ENCODE measurements around the gene LRRTM1. TPM values are rescaled to one million over a fixed set of nuclear protein-coding genes. Genes with fewer than 3 reads are reported as not detected.

LRRTM1 gene
- total and polyA plus RNA-seq, 9 donors = 0.27 to 1.7 (median 0.64) TPM

DNA sequence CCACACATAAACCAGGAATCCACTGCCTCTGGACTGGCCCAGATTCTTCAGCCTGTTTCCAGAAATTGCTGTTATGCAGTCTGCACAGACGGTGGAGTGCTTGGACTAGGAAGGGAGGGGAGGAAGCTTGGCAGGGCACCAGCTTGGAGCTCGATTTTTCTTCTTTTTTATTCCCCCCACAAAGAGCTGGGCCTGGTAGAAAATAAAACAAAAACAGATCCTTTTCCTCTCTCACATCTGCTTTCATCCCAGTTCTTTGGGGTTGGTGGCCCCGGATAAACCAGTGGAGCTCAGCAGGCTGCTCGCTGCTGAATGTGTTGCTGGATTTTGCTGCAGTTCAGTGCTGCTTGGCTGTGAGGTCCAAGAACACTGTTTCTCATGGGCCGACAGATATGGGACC is 16.0 kb downstream of the LRRTM1 start:
- no peak overlapping the region for H3K4me3 ChIP-seq (ENCODE audit: low read length)
- H3K36me3 ChIP-seq (ENCODE audit: control insufficient read depth, insufficient read depth, low read length) = no peaks in the 10 kb centered on the region
- no peaks in the 10 kb centered on the region for H3K4me1 ChIP-seq (ENCODE audit: control insufficient read depth, insufficient read depth, low read length)
- H3K27ac ChIP-seq (ENCODE audit: low read length) = no peak overlapping the region
- no peaks in the 10 kb centered on the region for H3K9me3 ChIP-seq (replicated peaks; ENCODE audit: control insufficient read depth, low read depth, low read length)
- H3K27me3 ChIP-seq (ENCODE audit: control insufficient read depth, insufficient read depth, low read length) = no peaks in the 10 kb centered on the region
- peak; percentile 72 for DNase-seq
- WGBS (ENCODE audit: insufficient coverage) = 20% methylated on average over 1 of the region's 5 CpGs

DNA sequence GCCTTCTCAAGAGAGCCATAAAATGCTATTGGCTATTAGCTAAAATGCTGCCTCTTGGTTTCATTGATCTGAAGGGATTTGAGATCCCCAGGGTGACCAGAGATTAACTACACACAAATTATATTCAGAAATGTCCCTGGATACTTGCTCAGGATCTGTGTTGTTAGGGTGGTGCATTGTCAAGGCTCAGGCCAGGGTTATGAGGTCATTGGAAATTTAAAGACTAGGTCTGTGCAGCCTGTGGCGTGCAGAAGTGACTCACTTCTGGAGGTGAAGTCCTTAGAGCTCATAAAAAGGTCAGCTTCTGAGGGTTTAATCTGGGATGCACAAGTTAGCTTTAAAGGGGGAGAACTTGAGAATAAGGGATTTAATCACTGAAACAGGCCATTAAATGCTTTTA is 23.5 kb downstream of the LRRTM1 start:
- no peaks in the 10 kb centered on the region for H3K9me3 ChIP-seq (replicated peaks; ENCODE audit: control insufficient read depth, low read depth, low read length)
- H3K4me1 ChIP-seq (ENCODE audit: control insufficient read depth, insufficient read depth, low read length) = no peaks in the 10 kb centered on the region
- H3K27ac ChIP-seq (ENCODE audit: low read length) = no peak overlapping the region
- DNase-seq = no peak
- 67% methylated on average over 1 of the region's 1 CpG for WGBS (ENCODE audit: insufficient coverage)
- no peaks in the 10 kb centered on the region for H3K36me3 ChIP-seq (ENCODE audit: control insufficient read depth, insufficient read depth, low read length)
- H3K27me3 ChIP-seq (ENCODE audit: control insufficient read depth, insufficient read depth, low read length) = no peaks in the 10 kb centered on the region
- no peak overlapping the region for H3K4me3 ChIP-seq (ENCODE audit: low read length)

DNA sequence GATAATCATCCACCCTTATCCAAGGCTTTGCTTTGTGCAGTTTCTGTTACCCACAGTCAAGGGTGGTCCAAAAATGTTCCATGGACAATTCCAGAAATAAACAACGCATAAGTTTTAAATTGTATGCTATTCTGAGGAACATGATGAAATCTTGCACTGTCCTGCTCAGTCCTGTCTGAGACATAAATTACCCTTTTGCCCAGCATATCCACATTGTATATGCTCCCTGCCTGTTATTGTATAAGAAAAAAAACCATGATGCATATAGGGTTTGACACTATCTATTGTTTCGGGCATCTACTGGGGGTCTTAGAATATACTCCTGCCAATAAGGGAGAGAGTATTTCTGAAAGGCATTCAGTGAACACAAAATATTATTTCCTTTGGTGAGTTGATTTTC is 24.0 kb downstream of the LRRTM1 start:
- Histone ChIP-seq H3K27ac (ENCODE audit: low read length) (no peak overlapping the region), H3K9me3 (replicated peaks; ENCODE audit: control insufficient read depth, low read depth, low read length) (no peaks in the 10 kb centered on the region), H3K27me3 (ENCODE audit: control insufficient read depth, insufficient read depth, low read length) (no peaks in the 10 kb centered on the region), H3K4me1 (ENCODE audit: control insufficient read depth, insufficient read depth, low read length) (no peaks in the 10 kb centered on the region), H3K4me3 (ENCODE audit: low read length) (no peak overlapping the region), H3K36me3 (ENCODE audit: control insufficient read depth, insufficient read depth, low read length) (no peaks in the 10 kb centered on the region)
- DNase-seq = no peak
- WGBS (ENCODE audit: insufficient coverage) = no CpG with 5 or more reads among the region's 2 CpGs

DNA sequence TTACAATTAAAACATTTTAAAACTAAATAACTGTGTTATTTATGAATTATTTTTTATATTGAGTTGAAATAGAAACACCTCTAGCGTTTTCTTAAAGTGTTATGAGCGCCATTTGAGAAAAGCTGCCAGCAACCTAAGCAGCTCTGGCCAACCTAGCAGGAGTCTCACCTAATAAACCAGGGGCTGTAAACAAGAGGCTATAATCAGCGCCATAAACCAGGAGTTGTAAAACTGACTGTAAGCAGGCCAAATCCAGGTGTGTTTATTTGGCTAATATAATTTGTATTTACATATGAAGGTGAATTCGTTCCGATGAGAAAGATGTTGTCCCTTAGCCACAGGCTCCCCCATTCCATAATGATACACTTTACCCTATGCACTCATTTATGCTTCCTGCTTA is 34.7 kb downstream of the LRRTM1 start:
- H3K27ac ChIP-seq (ENCODE audit: low read length) = no peak overlapping the region
- 50% methylated on average over 1 of the region's 5 CpGs for WGBS (ENCODE audit: insufficient coverage)
- no peaks in the 10 kb centered on the region for H3K27me3 ChIP-seq (ENCODE audit: control insufficient read depth, insufficient read depth, low read length)
- no peaks in the 10 kb centered on the region for H3K9me3 ChIP-seq (replicated peaks; ENCODE audit: control insufficient read depth, low read depth, low read length)
- no peaks in the 10 kb centered on the region for H3K36me3 ChIP-seq (ENCODE audit: control insufficient read depth, insufficient read depth, low read length)
- no peak for DNase-seq
- H3K4me3 ChIP-seq (ENCODE audit: low read length) = no peak overlapping the region
- no peaks in the 10 kb centered on the region for H3K4me1 ChIP-seq (ENCODE audit: control insufficient read depth, insufficient read depth, low read length)

- Histone ChIP-seq H3K27me3 (ENCODE audit: control insufficient read depth, insufficient read depth, low read length) (no peaks in the 10 kb centered on the region), H3K9me3 (replicated peaks; ENCODE audit: control insufficient read depth, low read depth, low read length) (no peaks in the 10 kb centered on the region), H3K36me3 (ENCODE audit: control insufficient read depth, insufficient read depth, low read length) (no peaks in the 10 kb centered on the region), H3K4me1 (ENCODE audit: control insufficient read depth, insufficient read depth, low read length) (no peaks in the 10 kb centered on the region), H3K4me3 (ENCODE audit: low read length) (no peak overlapping the region), H3K27ac (ENCODE audit: low read length) (no peak overlapping the region)
- DNase-seq = no peak
- WGBS (ENCODE audit: insufficient coverage) = 79% methylated on average over 2 of the region's 6 CpGs
Observed at GRCh38 chr2:80266231-80266630, 38.3 kb downstream of the LRRTM1 start.

DNA sequence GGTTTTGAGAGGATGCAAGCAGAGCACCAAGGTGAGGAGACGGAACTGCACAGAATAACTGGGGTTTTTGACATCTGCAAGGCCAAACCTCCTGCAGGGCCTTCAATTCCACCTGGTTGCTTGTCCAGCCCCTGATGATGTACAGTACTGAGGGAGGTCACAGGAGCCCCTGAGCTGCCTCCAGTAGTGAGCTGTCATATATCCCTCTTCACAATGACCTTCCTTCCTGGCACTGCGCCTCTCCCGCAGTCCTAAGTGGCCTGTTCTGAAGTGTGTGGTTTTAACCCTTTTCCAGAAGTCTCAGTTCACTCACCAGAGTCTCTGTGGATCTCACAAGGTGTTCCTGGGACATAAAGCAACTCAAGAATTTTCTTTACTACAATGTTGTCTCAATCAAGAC is 45.3 kb downstream of the LRRTM1 start:
- Histone ChIP-seq H3K9me3 (replicated peaks; ENCODE audit: control insufficient read depth, low read depth, low read length) (no peaks in the 10 kb centered on the region), H3K27me3 (ENCODE audit: control insufficient read depth, insufficient read depth, low read length) (no peaks in the 10 kb centered on the region), H3K36me3 (ENCODE audit: control insufficient read depth, insufficient read depth, low read length) (no peaks in the 10 kb centered on the region), H3K4me3 (ENCODE audit: low read length) (no peak overlapping the region), H3K27ac (ENCODE audit: low read length) (no peak overlapping the region), H3K4me1 (ENCODE audit: control insufficient read depth, insufficient read depth, low read length) (no peaks in the 10 kb centered on the region)
- WGBS (ENCODE audit: insufficient coverage) = 67% methylated on average over 2 of the region's 3 CpGs
- DNase-seq = no peak

DNA sequence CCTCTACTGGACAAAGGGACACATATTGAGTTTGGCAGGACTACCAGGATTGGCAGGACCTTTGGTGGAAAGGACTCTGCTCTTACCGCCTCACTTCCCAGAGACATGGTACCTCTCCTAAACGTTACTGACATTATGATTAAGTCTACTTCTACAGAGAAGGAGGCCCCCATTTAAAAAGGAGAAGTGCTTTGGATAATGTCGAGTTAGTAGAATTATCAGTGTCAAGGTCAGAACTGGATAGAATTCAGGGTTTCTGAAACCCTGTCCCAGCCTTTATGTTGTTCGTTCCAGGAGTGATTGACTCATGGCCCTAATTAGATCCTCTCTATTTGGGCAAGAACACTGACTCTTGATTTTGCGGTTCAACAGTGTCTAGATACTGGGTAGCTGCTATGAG is 45.8 kb downstream of the LRRTM1 start:
- H3K4me1 ChIP-seq (ENCODE audit: control insufficient read depth, insufficient read depth, low read length) = no peaks in the 10 kb centered on the region
- no peaks in the 10 kb centered on the region for H3K27me3 ChIP-seq (ENCODE audit: control insufficient read depth, insufficient read depth, low read length)
- WGBS (ENCODE audit: insufficient coverage) = 80% methylated on average over 1 of the region's 5 CpGs
- H3K36me3 ChIP-seq (ENCODE audit: control insufficient read depth, insufficient read depth, low read length) = no peaks in the 10 kb centered on the region
- no peak for DNase-seq
- no peaks in the 10 kb centered on the region for H3K9me3 ChIP-seq (replicated peaks; ENCODE audit: control insufficient read depth, low read depth, low read length)
- H3K4me3 ChIP-seq (ENCODE audit: low read length) = no peak overlapping the region
- no peak overlapping the region for H3K27ac ChIP-seq (ENCODE audit: low read length)

- no peaks in the 10 kb centered on the region for H3K27me3 ChIP-seq (ENCODE audit: control insufficient read depth, insufficient read depth, low read length)
- no peak for DNase-seq
- no peak overlapping the region for H3K27ac ChIP-seq (ENCODE audit: low read length)
- no peak overlapping the region for H3K4me3 ChIP-seq (ENCODE audit: low read length)
- H3K9me3 ChIP-seq (replicated peaks; ENCODE audit: control insufficient read depth, low read depth, low read length) = no peaks in the 10 kb centered on the region
- no peaks in the 10 kb centered on the region for H3K4me1 ChIP-seq (ENCODE audit: control insufficient read depth, insufficient read depth, low read length)
- 70% methylated on average over 2 of the region's 5 CpGs for WGBS (ENCODE audit: insufficient coverage)
- H3K36me3 ChIP-seq (ENCODE audit: control insufficient read depth, insufficient read depth, low read length) = no peaks in the 10 kb centered on the region
Observed at GRCh38 chr2:80258341-80258740, 46.2 kb downstream of the LRRTM1 start.

GRCh38 chr2:80257450-80257849 is 47.1 kb downstream of the LRRTM1 start:
- 78% methylated on average over 4 of the region's 4 CpGs for WGBS (ENCODE audit: insufficient coverage)

GRCh38 chr2:80256782-80257167 is 47.8 kb downstream of the LRRTM1 start:
- no peaks in the 10 kb centered on the region for H3K4me1 ChIP-seq (ENCODE audit: control insufficient read depth, insufficient read depth, low read length)
- H3K4me3 ChIP-seq (ENCODE audit: low read length) = no peak overlapping the region
- H3K27me3 ChIP-seq (ENCODE audit: control insufficient read depth, insufficient read depth, low read length) = no peaks in the 10 kb centered on the region
- DNase-seq = no peak
- H3K27ac ChIP-seq (ENCODE audit: low read length) = no peak overlapping the region
- no peaks in the 10 kb centered on the region for H3K36me3 ChIP-seq (ENCODE audit: control insufficient read depth, insufficient read depth, low read length)
- no peaks in the 10 kb centered on the region for H3K9me3 ChIP-seq (replicated peaks; ENCODE audit: control insufficient read depth, low read depth, low read length)
- WGBS (ENCODE audit: insufficient coverage) = 85% methylated on average over 3 of the region's 3 CpGs

More at GRCh38 chr2:80257450-80257849, 47.1 kb downstream of the LRRTM1 start:
- no peaks in the 10 kb centered on the region for H3K4me1 ChIP-seq (ENCODE audit: control insufficient read depth, insufficient read depth, low read length)
- H3K36me3 ChIP-seq (ENCODE audit: control insufficient read depth, insufficient read depth, low read length) = no peaks in the 10 kb centered on the region
- no peak for DNase-seq
- no peaks in the 10 kb centered on the region for H3K9me3 ChIP-seq (replicated peaks; ENCODE audit: control insufficient read depth, low read depth, low read length)
- no peak overlapping the region for H3K27ac ChIP-seq (ENCODE audit: low read length)
- no peaks in the 10 kb centered on the region for H3K27me3 ChIP-seq (ENCODE audit: control insufficient read depth, insufficient read depth, low read length)
- no peak overlapping the region for H3K4me3 ChIP-seq (ENCODE audit: low read length)
